Glomerular visceral epithelial cell (primary cell): ENCODE results near the gene MAP4K3.
"Not testable (repeated sequence)": the region's sequence is repeated elsewhere in the genome, so short reads cannot be mapped to it uniquely, and the experiment has no call there.

ENCODE experiments used
- DNase-seq: peaks from one replicate; pipeline ENCODE4 v3.0.0-alpha.2; 2016; ENCODE audit errors: extremely low spot score

The MAP4K3 gene

GRCh38 chr2:39244241-39244862, 192.7 kb downstream of the MAP4K3 start:
- not testable (repeated sequence) for DNase-seq

DNA sequence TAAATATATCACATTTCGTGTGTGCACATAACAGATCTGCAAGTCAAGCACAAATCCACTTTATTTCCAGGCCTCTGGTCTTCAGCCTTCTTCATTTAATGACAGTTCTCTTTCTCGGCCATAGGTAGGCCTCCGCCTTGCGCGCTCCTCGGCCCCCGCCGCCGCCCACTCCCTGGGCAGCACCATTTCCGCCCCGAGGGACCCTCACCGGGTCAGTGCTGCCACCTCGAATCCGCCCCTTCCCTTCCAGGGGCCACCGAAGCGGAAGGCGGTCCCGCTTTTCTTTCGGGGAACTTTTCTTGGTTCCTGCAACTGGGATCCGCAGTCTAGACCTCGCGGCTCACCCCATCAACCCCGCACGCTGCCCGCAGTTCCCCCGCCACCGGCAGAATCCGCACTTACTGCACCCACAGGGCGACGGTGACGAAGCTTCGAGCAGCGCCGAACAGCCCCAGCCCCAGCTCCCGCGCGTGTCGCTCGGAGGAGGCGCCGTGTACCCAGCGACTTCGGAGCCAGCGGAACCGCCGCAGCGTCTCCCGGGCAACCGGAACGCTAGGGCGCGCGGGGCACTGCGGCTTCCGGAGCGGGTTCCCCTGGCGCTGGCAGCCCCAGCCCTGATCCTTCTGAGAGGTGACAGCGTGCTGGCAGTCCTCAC, 193.5 kb downstream of the MAP4K3 start, which contains the start of gene CDKL4:
Gene CDKL4, minus strand, starts transcription at position 502 of the 655 bp plus-strand sequence.
- peak; percentile 21 for DNase-seq

GRCh38 chr2:39241588-39241987, 195.5 kb downstream of the MAP4K3 start:
- no peak for DNase-seq

- no peak for DNase-seq
These were observed 196.3 kb downstream of the MAP4K3 start for GRCh38 chr2:39240758-39241157.

- no peak for DNase-seq
These were observed 202.3 kb downstream of the MAP4K3 start for GRCh38 chr2:39234754-39235153.

DNA sequence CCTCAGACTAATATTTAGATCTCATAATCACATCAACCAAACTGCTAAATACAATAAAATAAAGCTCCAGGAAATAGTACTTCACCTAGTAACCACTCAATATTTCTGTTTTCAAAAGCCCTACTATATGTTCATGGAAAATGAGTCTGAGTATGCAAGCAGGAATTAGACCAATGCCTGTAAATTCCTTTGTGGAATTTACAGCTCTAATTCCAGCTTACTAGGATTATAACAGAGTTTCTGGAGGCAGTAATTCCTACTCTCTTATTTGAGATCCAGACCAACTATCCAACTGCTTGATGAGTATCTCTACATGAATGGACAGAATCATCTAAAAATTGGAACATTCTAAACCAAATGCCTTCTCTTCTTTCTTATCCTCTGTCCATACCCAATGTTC, 204.9 kb downstream of the MAP4K3 start:
- no peak for DNase-seq

GRCh38 chr2:39228413-39229209, 208.5 kb downstream of the MAP4K3 start:
- DNase-seq, result no peak

DNA sequence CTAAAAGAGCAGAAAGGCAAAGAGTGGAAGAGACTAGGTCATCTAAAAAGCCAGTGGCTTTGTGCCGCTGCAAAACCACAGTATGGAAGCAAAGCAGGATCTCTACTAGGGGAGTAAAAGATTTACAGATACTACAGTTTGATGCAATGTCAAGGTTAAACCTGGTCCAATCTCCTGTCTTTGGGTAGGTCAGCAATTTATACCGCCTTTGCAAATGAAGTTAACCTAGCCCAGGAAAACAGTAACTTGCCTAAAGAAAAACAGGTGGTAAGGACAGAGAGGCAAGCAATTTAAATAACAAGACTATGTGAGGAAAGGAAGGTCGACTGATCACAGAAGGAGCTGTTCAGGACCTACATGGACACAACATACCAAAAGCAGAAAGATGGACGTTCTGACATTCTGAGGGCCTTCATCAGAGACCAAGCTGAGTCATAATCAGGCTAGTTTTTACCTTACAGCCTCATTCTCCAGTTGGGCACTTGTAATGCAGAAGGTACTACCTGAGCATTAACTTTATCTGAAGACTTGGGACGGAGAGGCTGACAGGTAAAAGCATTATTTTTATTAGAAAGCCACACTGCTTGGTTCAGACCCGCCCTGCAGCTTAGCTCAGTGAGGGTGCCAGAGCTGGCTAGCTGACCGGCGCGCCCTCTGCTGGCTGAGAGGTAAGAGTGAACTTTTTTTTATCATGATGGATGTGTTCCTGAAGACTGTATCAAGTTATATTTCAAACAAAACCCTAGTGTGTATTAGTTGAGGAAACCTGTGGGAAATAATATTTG, 209.3 kb downstream of the MAP4K3 start:
- peak; percentile 67 for DNase-seq

GRCh38 chr2:39225567-39225966, 211.5 kb downstream of the MAP4K3 start:
- DNase-seq, result no peak

DNA sequence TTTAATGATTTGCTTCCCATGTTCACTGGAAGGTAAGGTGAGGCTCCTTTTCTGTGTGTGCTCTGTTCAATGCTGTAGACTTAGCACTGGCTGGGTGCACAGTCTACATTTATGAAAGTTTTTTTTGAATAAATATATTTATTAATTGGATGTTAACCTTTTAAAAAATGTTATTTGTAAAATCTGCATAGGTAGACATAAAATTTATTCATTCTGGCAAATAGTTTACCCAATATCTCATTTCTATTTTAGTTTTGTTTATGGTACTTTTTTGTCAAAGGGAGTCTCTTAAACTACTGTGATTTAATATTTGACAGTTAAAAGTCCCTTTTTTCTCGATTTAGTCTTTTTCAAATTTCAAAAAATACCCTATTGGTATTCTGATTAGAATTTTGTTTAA, 213.2 kb downstream of the MAP4K3 start:
- DNase-seq, result no peak

- no peak for DNase-seq
These were observed 215.6 kb downstream of the MAP4K3 start for GRCh38 chr2:39221459-39221858.

DNA sequence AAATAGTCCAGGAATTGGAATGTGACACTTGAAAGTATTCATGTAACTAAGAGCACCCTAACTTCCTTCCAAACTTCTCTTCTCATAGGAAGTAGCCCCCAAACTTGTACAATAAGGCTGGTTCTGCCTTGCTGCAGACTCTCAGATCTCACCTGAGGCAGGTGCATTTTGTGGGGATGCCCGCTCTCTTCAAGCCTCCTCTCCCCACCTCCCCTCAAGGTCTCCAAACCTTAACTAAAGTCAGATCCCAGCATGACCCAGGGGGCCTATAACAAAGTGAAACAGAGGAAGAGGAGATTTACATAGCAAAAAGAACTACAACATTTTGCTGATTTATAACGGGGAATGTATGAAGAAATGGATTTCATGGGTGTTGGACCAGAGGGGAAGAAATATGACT, 216.9 kb downstream of the MAP4K3 start:
- DNase-seq, result no peak

- no peak for DNase-seq
These were observed 218.7 kb downstream of the MAP4K3 start for GRCh38 chr2:39218391-39218790.

DNA sequence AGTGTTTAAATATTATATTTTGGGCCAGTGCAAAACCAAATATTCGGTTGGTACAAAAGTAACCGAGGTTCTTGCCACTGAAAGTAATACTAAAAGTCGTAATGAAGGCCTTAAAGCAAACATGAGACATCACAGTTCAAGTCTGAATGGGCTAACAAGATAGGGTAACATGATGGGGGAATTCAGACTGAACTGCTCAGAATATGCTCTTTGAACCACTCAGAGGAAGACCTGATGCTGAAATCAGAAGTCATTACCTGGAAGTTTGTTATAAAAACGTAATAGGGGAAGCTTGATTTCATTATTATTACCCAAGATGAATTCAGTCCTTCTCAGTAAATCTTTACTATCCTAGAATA, 219.9 kb downstream of the MAP4K3 start:
- DNase-seq, result no peak

GRCh38 chr2:39216346-39217191, 220.5 kb downstream of the MAP4K3 start:
- no peak for DNase-seq

GRCh38 chr2:39215545-39215944, 221.5 kb downstream of the MAP4K3 start:
- no peak for DNase-seq

- no peak for DNase-seq
These were observed 224.1 kb downstream of the MAP4K3 start for GRCh38 chr2:39213015-39213414.

GRCh38 chr2:39210846-39211245, 226.2 kb downstream of the MAP4K3 start:
- DNase-seq, result no peak

DNA sequence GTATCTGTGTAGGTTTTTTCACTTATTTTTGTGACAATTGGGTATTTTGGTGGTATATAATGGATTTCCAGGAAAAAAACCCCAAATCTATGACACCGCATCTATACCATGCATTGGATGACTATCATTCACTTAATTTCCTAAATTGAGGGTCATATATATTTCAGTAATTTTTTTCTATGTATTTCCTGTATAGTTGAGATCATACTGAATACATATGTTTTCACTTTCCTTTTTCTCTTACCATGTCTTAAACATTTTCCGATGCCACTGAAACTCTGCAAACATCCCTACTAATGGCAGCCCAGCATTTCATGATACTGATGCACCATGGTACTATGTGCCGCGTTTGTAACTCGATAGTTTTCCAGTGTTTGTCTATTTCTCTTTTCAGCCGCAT, 233.7 kb downstream of the MAP4K3 start:
- no peak for DNase-seq

GRCh38 chr2:39202639-39203369, 234.3 kb downstream of the MAP4K3 start:
- DNase-seq, result no peak
